ENCODE data around the gene PAN3.

Gene PAN3

GRCh38 chr13:28324181-28324789 is 185.9 kb downstream of the PAN3 start:
- H3K27ac ChIP-seq, result no peak overlapping the region
- ChIA-PET CTCF (interaction anchor here (0.5 to 1.4 kb wide), 12 partner anchors 9 to 1127 kb away, joined by 3 to 8 read pairs (median 4); no protein-coding TSS in a partner anchor), POLR2A (ENCODE audit: low non-redundant PET) (no interaction called here)
- DNase-seq (ENCODE audit: low spot score), result peak; percentile 63
- peak; percentile 73 for TF ChIP-seq CTCF (conservative IDR thresholded peaks at IDR 0.05; ENCODE audit: low read depth)

- CTCF ChIA-PET, result interaction anchor here (0.7 to 1.2 kb wide), 2 partner anchors 314 to 472 kb away, joined by 3 to 5 read pairs; no protein-coding TSS in a partner anchor
These were observed 186.7 kb downstream of the PAN3 start for GRCh38 chr13:28325022-28325421.

GRCh38 chr13:28326056-28326455 is 187.7 kb downstream of the PAN3 start:
- DNase-seq (ENCODE audit: low spot score), result no peak
- POLR2A ChIA-PET (ENCODE audit: low non-redundant PET), result no interaction called here
- H3K27ac ChIP-seq, result no peak overlapping the region
- no peak for TF ChIP-seq CTCF (conservative IDR thresholded peaks at IDR 0.05; ENCODE audit: low read depth)
- CTCF ChIA-PET, result interaction anchor here (0.7 kb wide), 2 partner anchors 55 to 194 kb away, joined by 3 to 4 read pairs; no protein-coding TSS in a partner anchor

More at GRCh38 chr13:28325022-28325421, 186.7 kb downstream of the PAN3 start:
- no peak for DNase-seq (ENCODE audit: low spot score)
- no peak for TF ChIP-seq CTCF (conservative IDR thresholded peaks at IDR 0.05; ENCODE audit: low read depth)
- no peak overlapping the region for H3K27ac ChIP-seq
- POLR2A ChIA-PET (ENCODE audit: low non-redundant PET), result no interaction called here

GRCh38 chr13:28327373-28328270 is 189.3 kb downstream of the PAN3 start:
- DNase-seq (ENCODE audit: low spot score), result no peak
- ChIA-PET CTCF (no interaction called here), POLR2A (ENCODE audit: low non-redundant PET) (no interaction called here)
- no peak overlapping the region for H3K27ac ChIP-seq
- TF ChIP-seq CTCF (conservative IDR thresholded peaks at IDR 0.05; ENCODE audit: low read depth), result no peak

- ChIA-PET POLR2A (ENCODE audit: low non-redundant PET) (no interaction called here), CTCF (no interaction called here)
- DNase-seq (ENCODE audit: low spot score), result no peak
- TF ChIP-seq CTCF (conservative IDR thresholded peaks at IDR 0.05; ENCODE audit: low read depth), result no peak
- no peak overlapping the region for H3K27ac ChIP-seq
These were observed 189.9 kb downstream of the PAN3 start for GRCh38 chr13:28328271-28328607.

GRCh38 chr13:28329395-28330158 is 191.2 kb downstream of the PAN3 start:
- ChIA-PET CTCF (no interaction called here), POLR2A (ENCODE audit: low non-redundant PET) (no interaction called here)
- H3K27ac ChIP-seq, result no peak overlapping the region
- no peak for TF ChIP-seq CTCF (conservative IDR thresholded peaks at IDR 0.05; ENCODE audit: low read depth)
- DNase-seq (ENCODE audit: low spot score), result no peak
